ENCODE data around the gene FBXL12. TPM values are rescaled to one million over a fixed set of nuclear protein-coding genes. Genes with fewer than 3 reads are reported as not detected.
"Not testable (repeated sequence)": the region's sequence is repeated elsewhere in the genome, so short reads cannot be mapped to it uniquely, and the experiment has no call there.

Gene FBXL12
- polyA plus RNA-seq (ENCODE audit: insufficient read length) = 27.2 TPM

- peak; percentile 97 for DNase-seq (ENCODE audit: low read depth)
Measured at GRCh38 chr19:9818734-9819595, at the start of gene FBXL12. TSS of gene FBXL12 (minus strand) at chr19:9819079. CDS start at chr19:9818813, 266 bp downstream.

- no peak for DNase-seq (ENCODE audit: low read depth)
Measured at GRCh38 chr19:9865732-9866501, 47.0 kb upstream of the FBXL12 start.

- no peak for DNase-seq (ENCODE audit: low read depth)
Measured at GRCh38 chr19:9863759-9864158, 44.9 kb upstream of the FBXL12 start.

- no peak for DNase-seq (ENCODE audit: low read depth)
Measured at GRCh38 chr19:9862938-9863337, 44.1 kb upstream of the FBXL12 start.

GRCh38 chr19:9861503-9861902 lies 42.6 kb upstream of the FBXL12 start:
- DNase-seq (ENCODE audit: low read depth) = no peak

- no peak for DNase-seq (ENCODE audit: low read depth)
Measured at GRCh38 chr19:9860407-9860806, 41.5 kb upstream of the FBXL12 start.

- no peak for DNase-seq (ENCODE audit: low read depth)
Measured at GRCh38 chr19:9858766-9859165, 39.9 kb upstream of the FBXL12 start.

- DNase-seq (ENCODE audit: low read depth) = no peak
Measured at GRCh38 chr19:9857920-9858746, 39.3 kb upstream of the FBXL12 start.

- no peak for DNase-seq (ENCODE audit: low read depth)
Measured at GRCh38 chr19:9857076-9857721, 38.3 kb upstream of the FBXL12 start.

GRCh38 chr19:9856609-9857008 lies 37.7 kb upstream of the FBXL12 start:
- no peak for DNase-seq (ENCODE audit: low read depth)

GRCh38 chr19:9854282-9854846 lies 35.5 kb upstream of the FBXL12 start:
- DNase-seq (ENCODE audit: low read depth) = no peak

GRCh38 chr19:9850235-9850959 lies 31.5 kb upstream of the FBXL12 start:
- DNase-seq (ENCODE audit: low read depth) = no peak

GRCh38 chr19:9849791-9850190 lies 30.9 kb upstream of the FBXL12 start:
- DNase-seq (ENCODE audit: low read depth) = no peak

GRCh38 chr19:9848762-9849161 lies 29.9 kb upstream of the FBXL12 start:
- DNase-seq (ENCODE audit: low read depth) = no peak

GRCh38 chr19:9848060-9848459 lies 29.2 kb upstream of the FBXL12 start:
- DNase-seq (ENCODE audit: low read depth) = no peak

GRCh38 chr19:9847087-9847671 lies 28.3 kb upstream of the FBXL12 start:
- no peak for DNase-seq (ENCODE audit: low read depth)

- not testable (repeated sequence) for DNase-seq (ENCODE audit: low read depth)
Measured at GRCh38 chr19:9843626-9844273, 24.9 kb upstream of the FBXL12 start.

GRCh38 chr19:9842834-9843625 lies 24.2 kb upstream of the FBXL12 start:
- DNase-seq (ENCODE audit: low read depth) = no peak

- no peak for DNase-seq (ENCODE audit: low read depth)
Measured at GRCh38 chr19:9839415-9839814, 20.5 kb upstream of the FBXL12 start.
